ENCODE results near the gene CBX5.
A peak's percentile ranks its signal among the peaks of the same experiment; 100 is the strongest.
"Not testable (repeated sequence)": the region's sequence is repeated elsewhere in the genome, so short reads cannot be mapped to it uniquely, and the experiment has no call there.

Gene CBX5

GRCh38 chr12:54195737-54196347, 84.1 kb downstream of the CBX5 start:
- no peak for DNase-seq

GRCh38 chr12:54195080-54195736, 84.7 kb downstream of the CBX5 start:
- no peak for DNase-seq

GRCh38 chr12:54194611-54195010, 85.3 kb downstream of the CBX5 start:
- DNase-seq = not testable (repeated sequence)

GRCh38 chr12:54193434-54193833, 86.5 kb downstream of the CBX5 start:
- no peak for DNase-seq

GRCh38 chr12:54191550-54192022, 88.3 kb downstream of the CBX5 start:
- peak; percentile 84 for DNase-seq

- DNase-seq = no peak
Observed at GRCh38 chr12:54191126-54191525, 88.8 kb downstream of the CBX5 start.

- DNase-seq = no peak
Observed at GRCh38 chr12:54189198-54189539, 90.8 kb downstream of the CBX5 start.

GRCh38 chr12:54187075-54187474, 92.8 kb downstream of the CBX5 start:
- DNase-seq = no peak

- DNase-seq = no peak
Observed at GRCh38 chr12:54185919-54186318, 94.0 kb downstream of the CBX5 start.

GRCh38 chr12:54185297-54185696, 94.6 kb downstream of the CBX5 start:
- DNase-seq = not testable (repeated sequence)

- DNase-seq = no peak
Observed at GRCh38 chr12:54184024-54184805, 95.7 kb downstream of the CBX5 start.

- no peak for DNase-seq
Observed at GRCh38 chr12:54182981-54183380, 96.9 kb downstream of the CBX5 start.

GRCh38 chr12:54182086-54182485, 97.8 kb downstream of the CBX5 start:
- no peak for DNase-seq
